GM18517 (cell line): ENCODE measurements around the gene EIF2S1.

Experiments
- ATAC-seq: cut with Tn5 transposase; IDR thresholded peaks from one replicate; pipeline ENCODE4 v1.9.1; 2021; ENCODE audit warnings: mild to moderate bottlenecking, moderate library complexity; ENCODE audit not compliant: unreplicated experiment

Gene EIF2S1

GRCh38 chr14:67432050-67432564 is 72.0 kb downstream of the EIF2S1 start:
- ATAC-seq: no peak

- no peak for ATAC-seq
Measured at GRCh38 chr14:67435603-67436002, 75.5 kb downstream of the EIF2S1 start.
